HEK293 (cell line): ENCODE measurements around the gene FAM210B.

Experiments
- CTCF ChIA-PET: fragments of 350-600 bp; formaldehyde crosslinking; extraction: SDS; loops from one replicate; lab custom pipeline; 2021; ENCODE audit warnings: antibody characterized with exemption; lab: Yijun Ruan, JAX
- POLR2A ChIA-PET: fragments of 300-600 bp; formaldehyde crosslinking; extraction: SDS; loops from one replicate; lab custom pipeline; 2020; ENCODE audit warnings: antibody characterized with exemption, inconsistent platforms; lab: Yijun Ruan, JAX
- H3K27ac ChIP-seq: fragments of 200-500 bp; sonication (Bioruptor generic); 2 replicates; pipeline ENCODE4 v1.5.1; 2014; ENCODE audit warnings: low read depth, low read length, control low read depth, inconsistent platforms; ENCODE audit errors: extremely low read depth
- H3K36me3 ChIP-seq, 2 experiments: fragments of 200-500 bp in 1 of 2; sonication (Bioruptor generic) in 1 of 2; 1 replicate in 1 of 2; 2 replicates in 1 of 2; pipeline ENCODE4 v1.5.1; 2014 to 2017; ENCODE audit warnings: inconsistent platforms in 2 of 2, low read length in 2 of 2; ENCODE audit not compliant: control insufficient read depth in 2 of 2, insufficient read depth in 1 of 2
- H3K4me1 ChIP-seq: fragments of 200-500 bp; sonication (Bioruptor generic); 2 replicates; pipeline ENCODE4 v1.5.1; 2014; ENCODE audit warnings: mild to moderate bottlenecking, low read length, inconsistent platforms; ENCODE audit not compliant: control insufficient read depth, insufficient read depth
- H3K4me3 ChIP-seq: 2 replicates; pipeline ENCODE4 v1.5.1; 2011; ENCODE audit warnings: low read depth, mild to moderate bottlenecking, control low read depth, low read length, moderate library complexity
- H3K9me3 ChIP-seq: fragments of 200-500 bp; sonication (Bioruptor generic); 2 replicates; pipeline ENCODE4 v1.5.1; 2014; ENCODE audit warnings: low read depth, low read length, inconsistent platforms; ENCODE audit not compliant: control insufficient read depth, insufficient read depth
- GLI2 ChIP-seq: fragments of 450-650 bp; formaldehyde crosslinking; IDR thresholded peaks from 2 replicates; pipeline ENCODE4; 2017; ENCODE audit warnings: missing biosample characterization, missing genetic modification characterization, low read depth, borderline replicate concordance
- GLI4 ChIP-seq: fragments of 450-650 bp; formaldehyde crosslinking; IDR thresholded peaks from 2 replicates; pipeline ENCODE4 v1.5.1; 2016; ENCODE audit warnings: missing biosample characterization, missing genetic modification characterization
- KLF16 ChIP-seq: fragments of 450-650 bp; formaldehyde crosslinking; IDR thresholded peaks from 2 replicates; pipeline ENCODE4 v1.5.1; 2017; ENCODE audit warnings: missing biosample characterization, missing genetic modification characterization
- OSR2 ChIP-seq: fragments of 450-650 bp; formaldehyde crosslinking; IDR thresholded peaks from 2 replicates; pipeline ENCODE4 v1.5.1; 2016; ENCODE audit warnings: missing biosample characterization, missing genetic modification characterization
- SCRT1 ChIP-seq: fragments of 450-650 bp; formaldehyde crosslinking; IDR thresholded peaks from 2 replicates; pipeline ENCODE4 v1.5.1; 2016; ENCODE audit warnings: missing biosample characterization, missing genetic modification characterization, borderline replicate concordance
- SCRT2 ChIP-seq: fragments of 450-650 bp; formaldehyde crosslinking; IDR thresholded peaks from 2 replicates; pipeline ENCODE4 v1.5.1; 2016; ENCODE audit warnings: missing biosample characterization, missing genetic modification characterization
- SP2 ChIP-seq: fragments of 450-650 bp; formaldehyde crosslinking; IDR thresholded peaks from 2 replicates; pipeline ENCODE4 v1.5.1; 2016; ENCODE audit warnings: missing biosample characterization, missing genetic modification characterization
- YY1 ChIP-seq: fragments of 450-650 bp; formaldehyde crosslinking; IDR thresholded peaks from 2 replicates; pipeline ENCODE4 v1.5.1; 2018; ENCODE audit warnings: missing biosample characterization, missing genetic modification characterization
- ZBTB20 ChIP-seq: fragments of 450-650 bp; formaldehyde crosslinking; IDR thresholded peaks from 2 replicates; pipeline ENCODE4 v1.5.1; 2016; ENCODE audit warnings: missing biosample characterization, missing genetic modification characterization
- ZBTB44 ChIP-seq: fragments of 450-650 bp; IDR thresholded peaks from 2 replicates; pipeline ENCODE4 v1.5.1; 2018; ENCODE audit warnings: missing biosample characterization, mild to moderate bottlenecking, missing genetic modification characterization
- ZFHX2 ChIP-seq: fragments of 450-650 bp; formaldehyde crosslinking; conservative IDR thresholded peaks from 2 replicates; pipeline ENCODE4 v1.5.1; 2016; ENCODE audit warnings: missing biosample characterization, missing genetic modification characterization
- ZFP37 ChIP-seq: fragments of 450-650 bp; formaldehyde crosslinking; IDR thresholded peaks from 2 replicates; pipeline ENCODE4 v1.5.1; 2016; ENCODE audit warnings: missing biosample characterization, missing genetic modification characterization
- ZNF138 ChIP-seq: fragments of 450-650 bp; formaldehyde crosslinking; IDR thresholded peaks from 2 replicates; pipeline ENCODE4 v1.5.1; 2016; ENCODE audit warnings: missing biosample characterization, missing genetic modification characterization, borderline replicate concordance
- ZNF140 ChIP-seq: fragments of 450-650 bp; formaldehyde crosslinking; IDR thresholded peaks from 2 replicates; pipeline ENCODE4 v1.5.1; 2016; ENCODE audit warnings: missing biosample characterization, missing genetic modification characterization
- ZNF16 ChIP-seq: fragments of 450-650 bp; formaldehyde crosslinking; IDR thresholded peaks from 2 replicates; pipeline ENCODE4 v1.5.1; 2016; ENCODE audit warnings: low read depth, missing biosample characterization, missing genetic modification characterization
- ZNF19 ChIP-seq: fragments of 450-650 bp; formaldehyde crosslinking; IDR thresholded peaks from 2 replicates; pipeline ENCODE4; 2016; ENCODE audit warnings: missing biosample characterization, missing genetic modification characterization, low read depth
- ZNF311 ChIP-seq: fragments of 450-650 bp; formaldehyde crosslinking; IDR thresholded peaks from 2 replicates; pipeline ENCODE4 v1.5.1; 2017; ENCODE audit warnings: missing biosample characterization, missing genetic modification characterization, borderline replicate concordance
- ZNF37A ChIP-seq: fragments of 450-650 bp; IDR thresholded peaks from 2 replicates; pipeline ENCODE4 v1.5.1; 2018; ENCODE audit warnings: missing biosample characterization, missing genetic modification characterization
- ZNF426 ChIP-seq: fragments of 450-650 bp; formaldehyde crosslinking; IDR thresholded peaks from 2 replicates; pipeline ENCODE4 v1.5.1; 2017; ENCODE audit warnings: missing biosample characterization, missing genetic modification characterization, mild to moderate bottlenecking, inconsistent platforms, moderate library complexity
- ZNF48 ChIP-seq: fragments of 450-650 bp; formaldehyde crosslinking; IDR thresholded peaks from 2 replicates; pipeline ENCODE4 v1.5.1; 2016; ENCODE audit warnings: missing biosample characterization, missing genetic modification characterization
- ZNF548 ChIP-seq: fragments of 450-650 bp; formaldehyde crosslinking; IDR thresholded peaks from 2 replicates; pipeline ENCODE4 v1.5.1; 2016; ENCODE audit warnings: missing biosample characterization, missing genetic modification characterization
- ZNF549 ChIP-seq: fragments of 450-650 bp; IDR thresholded peaks from 2 replicates; pipeline ENCODE4 v1.5.1; 2018; ENCODE audit warnings: missing biosample characterization, missing genetic modification characterization, mild to moderate bottlenecking, inconsistent platforms, moderate library complexity
- ZNF585B ChIP-seq: fragments of 450-650 bp; formaldehyde crosslinking; IDR thresholded peaks from 2 replicates; pipeline ENCODE4 v1.5.1; 2016; ENCODE audit warnings: missing biosample characterization, missing genetic modification characterization
- ZNF629 ChIP-seq: fragments of 450-650 bp; formaldehyde crosslinking; IDR thresholded peaks from 2 replicates; pipeline ENCODE4 v1.5.1; 2017; ENCODE audit warnings: missing biosample characterization, missing genetic modification characterization
- ZNF830 ChIP-seq: fragments of 450-650 bp; IDR thresholded peaks from 2 replicates; pipeline ENCODE4 v1.5.0; 2018; ENCODE audit warnings: missing biosample characterization, missing genetic modification characterization, low read depth, mild to moderate bottlenecking, moderate library complexity
- ZNF843 ChIP-seq: fragments of 450-650 bp; formaldehyde crosslinking; IDR thresholded peaks from 2 replicates; pipeline ENCODE4 v1.5.1; 2016; ENCODE audit warnings: missing biosample characterization, missing genetic modification characterization
- ZSCAN30 ChIP-seq: fragments of 450-650 bp; IDR thresholded peaks from 2 replicates; pipeline ENCODE4 v1.5.1; 2018; ENCODE audit warnings: missing biosample characterization, mild to moderate bottlenecking, missing genetic modification characterization, moderate library complexity
- TF ChIP-seq, protein P1 (sequence below): fragments of 450-650 bp; formaldehyde crosslinking; IDR thresholded peaks from 2 replicates; pipeline ENCODE4 v1.5.1; 2016; ENCODE audit warnings: missing biosample characterization, missing genetic modification characterization
- TF ChIP-seq, protein P2 (sequence below): fragments of 450-650 bp; formaldehyde crosslinking; IDR thresholded peaks from 2 replicates; pipeline ENCODE4 v1.5.1; 2016; ENCODE audit warnings: missing biosample characterization, missing genetic modification characterization, borderline replicate concordance

The FAM210B gene

DNA sequence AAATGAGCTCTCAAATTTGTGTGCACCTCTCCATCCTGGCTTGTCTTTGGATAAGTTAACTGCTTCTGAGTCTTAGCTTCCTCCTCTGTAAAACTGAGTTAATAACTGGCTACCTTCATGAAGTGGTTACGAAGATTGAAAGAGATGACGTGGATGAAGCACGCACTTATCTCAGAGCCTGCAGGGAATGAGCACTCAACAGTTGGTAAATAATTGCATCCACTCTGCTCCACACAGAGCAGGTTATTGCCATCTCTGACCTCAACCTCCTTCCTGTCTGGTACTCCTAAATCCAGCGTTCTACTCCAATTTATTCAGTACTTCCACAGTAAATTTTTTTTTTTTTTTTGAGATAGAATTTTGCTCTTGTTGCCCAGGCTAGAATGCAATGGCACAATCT is 26.4 kb downstream of the FAM210B start:
- ChIA-PET POLR2A (no interaction called here), CTCF (interaction anchor here (0.5 to 0.7 kb wide), 3 partner anchors 11 to 878 kb away, joined by 3 to 13 read pairs (median 4); no protein-coding TSS in a partner anchor)
- Histone ChIP-seq H3K4me1 (no peaks in the 10 kb centered on the region), H3K36me3 (peaks cover 35 to 96% of the 10 kb centered on the region in 2 experiments), H3K27ac (no peak overlapping the region), H3K9me3 (no peaks in the 10 kb centered on the region), H3K4me3 (no peak overlapping the region)
- TF ChIP-seq ZFHX2 (tag by site-specific recombination) (no peak), SCRT1 (tag by site-specific recombination) (peak; percentile 78; the same call in 1 of the 2 replicates), SCRT2 (tag by site-specific recombination) (peak; percentile 76)
- TF ChIP-seq, protein P1, sequence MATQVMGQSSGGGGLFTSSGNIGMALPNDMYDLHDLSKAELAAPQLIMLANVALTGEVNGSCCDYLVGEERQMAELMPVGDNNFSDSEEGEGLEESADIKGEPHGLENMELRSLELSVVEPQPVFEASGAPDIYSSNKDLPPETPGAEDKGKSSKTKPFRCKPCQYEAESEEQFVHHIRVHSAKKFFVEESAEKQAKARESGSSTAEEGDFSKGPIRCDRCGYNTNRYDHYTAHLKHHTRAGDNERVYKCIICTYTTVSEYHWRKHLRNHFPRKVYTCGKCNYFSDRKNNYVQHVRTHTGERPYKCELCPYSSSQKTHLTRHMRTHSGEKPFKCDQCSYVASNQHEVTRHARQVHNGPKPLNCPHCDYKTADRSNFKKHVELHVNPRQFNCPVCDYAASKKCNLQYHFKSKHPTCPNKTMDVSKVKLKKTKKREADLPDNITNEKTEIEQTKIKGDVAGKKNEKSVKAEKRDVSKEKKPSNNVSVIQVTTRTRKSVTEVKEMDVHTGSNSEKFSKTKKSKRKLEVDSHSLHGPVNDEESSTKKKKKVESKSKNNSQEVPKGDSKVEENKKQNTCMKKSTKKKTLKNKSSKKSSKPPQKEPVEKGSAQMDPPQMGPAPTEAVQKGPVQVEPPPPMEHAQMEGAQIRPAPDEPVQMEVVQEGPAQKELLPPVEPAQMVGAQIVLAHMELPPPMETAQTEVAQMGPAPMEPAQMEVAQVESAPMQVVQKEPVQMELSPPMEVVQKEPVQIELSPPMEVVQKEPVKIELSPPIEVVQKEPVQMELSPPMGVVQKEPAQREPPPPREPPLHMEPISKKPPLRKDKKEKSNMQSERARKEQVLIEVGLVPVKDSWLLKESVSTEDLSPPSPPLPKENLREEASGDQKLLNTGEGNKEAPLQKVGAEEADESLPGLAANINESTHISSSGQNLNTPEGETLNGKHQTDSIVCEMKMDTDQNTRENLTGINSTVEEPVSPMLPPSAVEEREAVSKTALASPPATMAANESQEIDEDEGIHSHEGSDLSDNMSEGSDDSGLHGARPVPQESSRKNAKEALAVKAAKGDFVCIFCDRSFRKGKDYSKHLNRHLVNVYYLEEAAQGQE: no peak

GRCh38 chr20:56386219-56386618 is 27.4 kb downstream of the FAM210B start:
- CTCF ChIA-PET: no interaction called here
- no peak overlapping the region for H3K4me3 ChIP-seq
- TF ChIP-seq GLI2 (tag by site-specific recombination): no peak
- no peak for TF ChIP-seq ZNF830
- TF ChIP-seq ZNF548 (tag by site-specific recombination): no peak
- TF ChIP-seq SP2 (tag by site-specific recombination): no peak
- no peak for TF ChIP-seq YY1 (tag by site-specific recombination)
- TF ChIP-seq ZNF138: no peak
- no peak for TF ChIP-seq ZNF19
- no peak for TF ChIP-seq ZFP37
- no peak for TF ChIP-seq ZSCAN30 (tag by site-specific recombination)
- TF ChIP-seq ZNF843 (tag by site-specific recombination): no peak
- no peak for TF ChIP-seq ZNF585B (tag by site-specific recombination)
- no peak for TF ChIP-seq ZNF311 (tag by site-specific recombination)
- TF ChIP-seq ZNF629 (tag by site-specific recombination): no peak
- TF ChIP-seq ZNF549: no peak
- TF ChIP-seq ZNF426 (tag by site-specific recombination): no peak
- TF ChIP-seq, all 188 proteins: peak for 0
- Histone ChIP-seq H3K36me3 (peaks cover 32 to 96% of the 10 kb centered on the region in 2 experiments), H3K9me3 (no peaks in the 10 kb centered on the region), H3K4me1 (peaks cover 4% of the 10 kb centered on the region; the same call in 1 of the 2 replicates), H3K27ac (no peak overlapping the region)
- POLR2A ChIA-PET: no interaction called here

GRCh38 chr20:56388882-56389281 is 30.1 kb downstream of the FAM210B start:
- POLR2A ChIA-PET: interaction anchor here (1.5 kb wide), 1 partner anchor 30 kb away, joined by 3 read pairs; the partner anchor contains the start of gene FAM210B
- no peaks in the 10 kb centered on the region for H3K9me3 ChIP-seq
- CTCF ChIA-PET: no interaction called here
- H3K36me3 ChIP-seq: peaks cover 32 to 74% of the 10 kb centered on the region in 2 experiments
- H3K4me3 ChIP-seq: no peak overlapping the region
- no peak overlapping the region for H3K27ac ChIP-seq
- peaks cover 4% of the 10 kb centered on the region; the same call in 1 of the 2 replicates for H3K4me1 ChIP-seq
- TF ChIP-seq ZNF37A (tag by site-specific recombination) (no peak), ZNF830 (no peak), ZNF140 (no peak), ZNF138 (no peak), KLF16 (tag by site-specific recombination) (no peak), ZNF16 (tag by site-specific recombination) (no peak), ZBTB44 (tag by site-specific recombination) (no peak), ZBTB20 (no peak), ZNF48 (tag by site-specific recombination) (no peak), OSR2 (no peak), GLI4 (no peak)
- TF ChIP-seq, protein P2, sequence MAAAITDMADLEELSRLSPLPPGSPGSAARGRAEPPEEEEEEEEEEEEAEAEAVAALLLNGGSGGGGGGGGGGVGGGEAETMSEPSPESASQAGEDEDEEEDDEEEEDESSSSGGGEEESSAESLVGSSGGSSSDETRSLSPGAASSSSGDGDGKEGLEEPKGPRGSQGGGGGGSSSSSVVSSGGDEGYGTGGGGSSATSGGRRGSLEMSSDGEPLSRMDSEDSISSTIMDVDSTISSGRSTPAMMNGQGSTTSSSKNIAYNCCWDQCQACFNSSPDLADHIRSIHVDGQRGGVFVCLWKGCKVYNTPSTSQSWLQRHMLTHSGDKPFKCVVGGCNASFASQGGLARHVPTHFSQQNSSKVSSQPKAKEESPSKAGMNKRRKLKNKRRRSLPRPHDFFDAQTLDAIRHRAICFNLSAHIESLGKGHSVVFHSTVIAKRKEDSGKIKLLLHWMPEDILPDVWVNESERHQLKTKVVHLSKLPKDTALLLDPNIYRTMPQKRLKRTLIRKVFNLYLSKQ (tag by site-specific recombination): no peak
